ENCODE results near the gene CAMKMT.

GRCh38 chr2:44348400-44348799 lies 13.3 kb upstream of the CAMKMT start:
- no peak for TF ChIP-seq EZH2 (IDR thresholded peaks at IDR 0.05; ENCODE audit: borderline replicate concordance, low read length)
- TF ChIP-seq, protein P1, sequence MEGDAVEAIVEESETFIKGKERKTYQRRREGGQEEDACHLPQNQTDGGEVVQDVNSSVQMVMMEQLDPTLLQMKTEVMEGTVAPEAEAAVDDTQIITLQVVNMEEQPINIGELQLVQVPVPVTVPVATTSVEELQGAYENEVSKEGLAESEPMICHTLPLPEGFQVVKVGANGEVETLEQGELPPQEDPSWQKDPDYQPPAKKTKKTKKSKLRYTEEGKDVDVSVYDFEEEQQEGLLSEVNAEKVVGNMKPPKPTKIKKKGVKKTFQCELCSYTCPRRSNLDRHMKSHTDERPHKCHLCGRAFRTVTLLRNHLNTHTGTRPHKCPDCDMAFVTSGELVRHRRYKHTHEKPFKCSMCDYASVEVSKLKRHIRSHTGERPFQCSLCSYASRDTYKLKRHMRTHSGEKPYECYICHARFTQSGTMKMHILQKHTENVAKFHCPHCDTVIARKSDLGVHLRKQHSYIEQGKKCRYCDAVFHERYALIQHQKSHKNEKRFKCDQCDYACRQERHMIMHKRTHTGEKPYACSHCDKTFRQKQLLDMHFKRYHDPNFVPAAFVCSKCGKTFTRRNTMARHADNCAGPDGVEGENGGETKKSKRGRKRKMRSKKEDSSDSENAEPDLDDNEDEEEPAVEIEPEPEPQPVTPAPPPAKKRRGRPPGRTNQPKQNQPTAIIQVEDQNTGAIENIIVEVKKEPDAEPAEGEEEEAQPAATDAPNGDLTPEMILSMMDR (conservative IDR thresholded peaks at IDR 0.05 in 1 of 2, IDR thresholded peaks at IDR 0.05 in 1 of 2; ENCODE audit: extremely low read depth in 1 of 2, insufficient read depth in 1 of 2, low read depth in 1 of 2, low read length in 2 of 2), result no peak

All from mammary epithelial cell (primary cell).